CD4-positive, alpha-beta T cell treated with Interleukin-6 for 4 hours (primary cell): ENCODE results near the gene MYT1.

Source experiments
- DNase-seq: peaks from one replicate; pipeline ENCODE4 v3.0.0-alpha.2; 2020; ENCODE audit warnings: mixed read lengths

MYT1 gene

GRCh38 chr20:64140061-64140931, 24.0 kb upstream of the MYT1 start:
- DNase-seq = no peak

- no peak for DNase-seq
Observed at GRCh38 chr20:64140956-64141355, 23.3 kb upstream of the MYT1 start.

- no peak for DNase-seq
Observed at GRCh38 chr20:64142590-64142989, 21.7 kb upstream of the MYT1 start.

GRCh38 chr20:64143018-64143801, 21.0 kb upstream of the MYT1 start:
- DNase-seq = no peak

GRCh38 chr20:64144144-64144912, 19.9 kb upstream of the MYT1 start:
- no peak for DNase-seq

GRCh38 chr20:64145458-64146300, 18.6 kb upstream of the MYT1 start:
- no peak for DNase-seq

- DNase-seq = no peak
Observed at GRCh38 chr20:64146301-64146935, 17.8 kb upstream of the MYT1 start.

GRCh38 chr20:64146936-64147477, 17.2 kb upstream of the MYT1 start:
- DNase-seq = no peak

- no peak for DNase-seq
Observed at GRCh38 chr20:64148581-64148980, 15.7 kb upstream of the MYT1 start.

- no peak for DNase-seq
Observed at GRCh38 chr20:64149141-64149540, 15.1 kb upstream of the MYT1 start.

- no peak for DNase-seq
Observed at GRCh38 chr20:64149809-64150560, 14.3 kb upstream of the MYT1 start.

GRCh38 chr20:64150756-64151632, 13.3 kb upstream of the MYT1 start:
- no peak for DNase-seq

GRCh38 chr20:64151633-64152530, 12.4 kb upstream of the MYT1 start:
- no peak for DNase-seq

GRCh38 chr20:64152906-64153305, 11.3 kb upstream of the MYT1 start:
- DNase-seq = no peak

- no peak for DNase-seq
Observed at GRCh38 chr20:64153410-64153809, 10.8 kb upstream of the MYT1 start.

- no peak for DNase-seq
Observed at GRCh38 chr20:64153861-64154589, 10.2 kb upstream of the MYT1 start.

GRCh38 chr20:64154590-64155257, 9.5 kb upstream of the MYT1 start:
- no peak for DNase-seq
